NB4 (cell line): ENCODE results near the gene RELA.

Experiments
- DNase-seq: peaks from one replicate; pipeline ENCODE4 v3.0.0; 2010; ENCODE audit warnings: low read depth
- H3K4me3 ChIP-seq: one replicate; pipeline ENCODE4 v1.5.1; 2011; ENCODE audit warnings: mild to moderate bottlenecking, low read depth, low read length, moderate library complexity
- MYC ChIP-seq: IDR thresholded peaks from 2 replicates; pipeline ENCODE4 v1.6.1; 2011; ENCODE audit warnings: low read depth, low read length
- POLR2A ChIP-seq: IDR thresholded peaks from 2 replicates; pipeline ENCODE4 v1.6.1; 2011; ENCODE audit warnings: mild to moderate bottlenecking; ENCODE audit not compliant: insufficient read length; ENCODE audit errors: extremely low read depth
- TF ChIP-seq, protein P1 (sequence below): IDR thresholded peaks from one replicate; pipeline ENCODE4 v1.5.1; 2012; ENCODE audit warnings: low read depth, low read length
- TF ChIP-seq, protein P2 (sequence below): IDR thresholded peaks from 2 replicates; pipeline ENCODE4 v1.6.1; 2011; ENCODE audit warnings: low read depth, low read length

Gene RELA

GRCh38 chr11:65645710-65646109 is 17.0 kb downstream of the RELA start:
- TF ChIP-seq, protein P1, sequence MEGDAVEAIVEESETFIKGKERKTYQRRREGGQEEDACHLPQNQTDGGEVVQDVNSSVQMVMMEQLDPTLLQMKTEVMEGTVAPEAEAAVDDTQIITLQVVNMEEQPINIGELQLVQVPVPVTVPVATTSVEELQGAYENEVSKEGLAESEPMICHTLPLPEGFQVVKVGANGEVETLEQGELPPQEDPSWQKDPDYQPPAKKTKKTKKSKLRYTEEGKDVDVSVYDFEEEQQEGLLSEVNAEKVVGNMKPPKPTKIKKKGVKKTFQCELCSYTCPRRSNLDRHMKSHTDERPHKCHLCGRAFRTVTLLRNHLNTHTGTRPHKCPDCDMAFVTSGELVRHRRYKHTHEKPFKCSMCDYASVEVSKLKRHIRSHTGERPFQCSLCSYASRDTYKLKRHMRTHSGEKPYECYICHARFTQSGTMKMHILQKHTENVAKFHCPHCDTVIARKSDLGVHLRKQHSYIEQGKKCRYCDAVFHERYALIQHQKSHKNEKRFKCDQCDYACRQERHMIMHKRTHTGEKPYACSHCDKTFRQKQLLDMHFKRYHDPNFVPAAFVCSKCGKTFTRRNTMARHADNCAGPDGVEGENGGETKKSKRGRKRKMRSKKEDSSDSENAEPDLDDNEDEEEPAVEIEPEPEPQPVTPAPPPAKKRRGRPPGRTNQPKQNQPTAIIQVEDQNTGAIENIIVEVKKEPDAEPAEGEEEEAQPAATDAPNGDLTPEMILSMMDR: no peak
- no peak for TF ChIP-seq POLR2A
- TF ChIP-seq MYC: no peak
- TF ChIP-seq, protein P2, sequence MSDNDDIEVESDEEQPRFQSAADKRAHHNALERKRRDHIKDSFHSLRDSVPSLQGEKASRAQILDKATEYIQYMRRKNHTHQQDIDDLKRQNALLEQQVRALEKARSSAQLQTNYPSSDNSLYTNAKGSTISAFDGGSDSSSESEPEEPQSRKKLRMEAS: no peak
- no peak for DNase-seq
- H3K4me3 ChIP-seq: no peak overlapping the region

GRCh38 chr11:65644837-65645236 is 17.9 kb downstream of the RELA start:
- no peak for DNase-seq
- TF ChIP-seq MYC: no peak
- TF ChIP-seq POLR2A: no peak
- TF ChIP-seq, protein P2: no peak
- TF ChIP-seq, protein P1: no peak

DNA sequence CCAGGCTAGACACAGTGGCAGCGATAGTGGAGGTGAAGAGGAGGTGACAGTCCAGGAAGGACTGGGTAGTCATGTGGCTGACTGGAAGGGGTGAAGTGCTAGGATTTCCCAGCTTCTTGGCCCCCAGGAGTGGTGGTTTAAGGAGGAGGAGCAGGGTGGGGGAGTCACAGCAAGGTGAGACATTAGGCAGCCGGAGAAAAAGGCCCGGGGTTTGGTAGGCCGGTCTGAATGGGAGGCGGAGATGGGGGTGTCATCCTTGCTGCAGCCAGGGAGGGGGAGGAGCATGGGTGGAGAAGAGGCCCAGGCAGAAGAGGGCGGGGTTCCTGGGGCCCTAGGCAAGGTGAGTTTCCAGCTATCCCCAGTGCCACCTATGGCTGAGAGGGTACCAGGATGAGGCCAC is 18.7 kb downstream of the RELA start:
- no peak overlapping the region for H3K4me3 ChIP-seq
- TF ChIP-seq, protein P1: no peak
- TF ChIP-seq POLR2A (no peak), MYC (no peak)
- TF ChIP-seq, protein P2: no peak
- DNase-seq: no peak

More at GRCh38 chr11:65644837-65645236, 17.9 kb downstream of the RELA start:
- no peak overlapping the region for H3K4me3 ChIP-seq

DNA sequence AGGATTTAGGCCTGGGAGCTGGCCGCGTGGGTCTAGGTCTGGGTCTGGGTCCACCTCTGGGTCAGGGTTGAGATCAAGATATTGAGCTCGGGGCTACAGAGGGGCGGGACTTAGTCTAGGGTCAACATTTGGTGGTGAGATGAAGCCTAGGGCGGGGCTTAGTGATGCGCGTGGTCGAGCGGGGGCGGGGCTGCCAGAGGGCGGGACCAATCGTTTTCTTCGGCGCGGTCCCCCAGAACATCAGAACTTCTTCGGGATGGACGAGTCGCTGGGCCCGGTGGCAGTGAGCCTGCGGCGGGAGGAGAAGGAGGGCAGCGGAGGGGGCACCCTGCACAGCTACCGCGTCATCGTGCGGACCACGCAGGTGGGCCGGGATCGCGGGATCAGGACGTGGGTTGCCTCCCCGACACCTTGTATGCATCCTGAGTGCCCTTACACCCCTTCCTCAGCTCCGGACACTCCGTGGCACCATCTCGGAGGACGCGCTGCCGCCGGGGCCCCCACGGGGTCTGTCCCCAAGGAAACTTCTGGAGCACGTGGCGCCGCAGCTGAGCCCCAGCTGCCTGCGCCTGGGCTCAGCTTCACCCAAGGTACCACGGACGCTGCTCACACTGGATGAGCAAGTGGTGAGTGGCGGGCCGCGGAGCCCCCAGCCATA is 20.6 kb downstream of the RELA start:
- H3K4me3 ChIP-seq: no peak overlapping the region
- TF ChIP-seq, protein P2: no peak
- TF ChIP-seq, protein P1: no peak
- TF ChIP-seq MYC: no peak
- TF ChIP-seq POLR2A: no peak
- no peak for DNase-seq

DNA sequence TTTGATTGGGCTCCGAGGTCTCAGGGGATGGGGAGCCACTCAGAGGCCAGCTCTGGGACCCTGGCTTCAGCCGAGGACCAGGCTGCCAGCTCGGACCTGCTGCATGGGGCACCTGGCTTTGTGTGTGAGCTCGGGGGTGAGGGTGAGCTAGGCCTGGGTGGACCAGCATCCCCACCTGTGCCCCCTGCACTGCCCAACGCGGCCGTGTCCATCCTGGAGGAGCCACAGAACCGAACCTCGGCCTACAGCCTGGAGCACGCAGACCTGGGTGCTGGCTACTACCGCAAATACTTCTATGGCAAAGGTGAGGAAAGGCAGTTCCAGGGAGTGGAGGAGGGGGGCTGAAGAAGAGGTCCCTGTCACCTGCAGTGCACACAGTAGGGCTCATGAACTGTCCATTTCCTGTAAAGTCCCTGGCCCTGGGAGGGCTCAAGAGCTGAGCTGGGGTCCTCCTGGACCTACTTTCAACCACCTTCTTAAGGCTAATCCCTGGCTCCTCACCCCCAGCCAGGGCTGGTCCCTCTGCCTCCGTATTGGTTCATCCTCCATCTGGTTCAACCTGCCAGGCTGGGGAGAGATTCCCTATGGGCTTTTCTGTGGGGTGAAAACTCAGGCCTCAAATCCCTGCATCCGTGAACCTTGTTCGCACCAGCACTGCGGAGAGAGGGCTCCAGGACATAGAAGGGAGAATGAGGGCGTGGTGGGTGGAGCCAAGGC is 21.3 kb downstream of the RELA start:
- TF ChIP-seq, protein P1: no peak
- no peak for TF ChIP-seq MYC
- no peak for TF ChIP-seq POLR2A
- TF ChIP-seq, protein P2: no peak
- no peak overlapping the region for H3K4me3 ChIP-seq
- DNase-seq: no peak
